C4-2B (cell line): Measurements from ENCODE around the gene PPP1R7.
A peak's percentile ranks its signal among the peaks of the same experiment; 100 is the strongest.

ENCODE experiments used
- H3K27ac ChIP-seq: fragments of 450-650 bp; 2 replicates; pipeline ENCODE4 v1.5.1; 2017
- CTCF ChIP-seq: fragments of 450-650 bp; conservative IDR thresholded peaks from 2 replicates; pipeline ENCODE4 v1.5.1; 2017; ENCODE audit warnings: mild to moderate bottlenecking
- ZFX ChIP-seq: fragments of 450-650 bp; IDR thresholded peaks from 2 replicates; pipeline ENCODE4 v1.6.1; 2017

Gene PPP1R7

GRCh38 chr2:241198381-241199279 lies 48.4 kb downstream of the PPP1R7 start:
- H3K27ac ChIP-seq = no peak overlapping the region; the same call in 1 of the 2 replicates
- TF ChIP-seq CTCF = no peak
- no peak for TF ChIP-seq ZFX

GRCh38 chr2:241199286-241199685 lies 49.0 kb downstream of the PPP1R7 start:
- TF ChIP-seq ZFX = no peak
- no peak for TF ChIP-seq CTCF
- peak overlapping the region; percentile 72 for H3K27ac ChIP-seq

GRCh38 chr2:241199897-241200821 lies 49.9 kb downstream of the PPP1R7 start:
- TF ChIP-seq CTCF = no peak
- no peak for TF ChIP-seq ZFX

GRCh38 chr2:241200822-241201395 lies 50.6 kb downstream of the PPP1R7 start:
- TF ChIP-seq CTCF (no peak), ZFX (no peak)
- peak overlapping the region; percentile 72 for H3K27ac ChIP-seq

More at GRCh38 chr2:241199897-241200821, 49.9 kb downstream of the PPP1R7 start:
- H3K27ac ChIP-seq = peak overlapping the region; percentile 72

GRCh38 chr2:241201445-241202267 lies 51.4 kb downstream of the PPP1R7 start:
- TF ChIP-seq CTCF = no peak
- no peak for TF ChIP-seq ZFX
- H3K27ac ChIP-seq = peak overlapping the region; percentile 72

GRCh38 chr2:241202268-241202585 lies 52.0 kb downstream of the PPP1R7 start:
- H3K27ac ChIP-seq = no peak overlapping the region
- TF ChIP-seq CTCF (no peak), ZFX (no peak)
